WTC11 (cell line): Measurements from ENCODE around the gene CEP44.

Source experiments
- CBFB ChIP-seq: sonication (generic); formaldehyde crosslinking; IDR thresholded peaks from 2 replicates; pipeline ENCODE4 v1.8.1; 2022; ENCODE audit warnings: mild to moderate bottlenecking, low read depth, missing genetic modification reagents
- CTCF ChIP-seq: fragments of 200-600 bp; IDR thresholded peaks from 2 replicates; pipeline ENCODE4 v1.8.0; 2022; ENCODE audit warnings: antibody characterized with exemption
- IRF2 ChIP-seq: sonication (generic); formaldehyde crosslinking; IDR thresholded peaks from 2 replicates; pipeline ENCODE4 v1.8.0; 2022; ENCODE audit warnings: low read depth, missing genetic modification reagents, borderline replicate concordance
- ZNF121 ChIP-seq: sonication (generic); formaldehyde crosslinking; IDR thresholded peaks from 2 replicates; pipeline ENCODE4 v1.8.0; 2023; ENCODE audit warnings: missing genetic modification reagents
- ZSCAN18 ChIP-seq: fragments of 250-450 bp; sonication (Bioruptor Pico); IDR thresholded peaks from 2 replicates; pipeline ENCODE4 v2.1.2; 2022; ENCODE audit warnings: mild to moderate bottlenecking, moderate library complexity

GRCh38 chr4:174245714-174246113 is 38.0 kb upstream of the CEP44 start:
- TF ChIP-seq CTCF (no peak), ZSCAN18 (CRISPR knock-in tag) (no peak), CBFB (CRISPR knock-in tag) (no peak), IRF2 (CRISPR knock-in tag) (no peak), ZNF121 (no peak)
